ENCODE measurements around the gene SLC22A23. TPM values are rescaled to one million over a fixed set of nuclear protein-coding genes. Genes with fewer than 3 reads are reported as not detected.
A peak's percentile ranks its signal among the peaks of the same experiment; 100 is the strongest.

SLC22A23 gene
- total and polyA plus RNA-seq, 2 experiments from 2014 or later = 6.1 to 38.3 TPM

- DNase-seq (ENCODE audit: low spot score) (no peak), ATAC-seq (no peak)
- Mint-ChIP-seq H3K9me3 (peaks cover 7% of the 10 kb centered on the region; the same call in 2 of the 3 replicates), H3K4me1 (peaks cover 53% of the 10 kb centered on the region), H3K36me3 (ENCODE audit: low read depth) (peaks cover 60% of the 10 kb centered on the region), H3K4me3 (no peak overlapping the region), H3K27ac (peak overlapping the region; percentile 14; the same call in 1 of the 2 replicates), H3K27me3 (ENCODE audit: insufficient read depth, low read depth, poor library complexity) (peaks cover 8% of the 10 kb centered on the region)
- 0 out of 2 replicates have a peak, but pooled peaks cover 2% of the 10 kb centered on the region for H3F3A ChIP-seq (replicated peaks; ENCODE audit: low read depth)
- TF ChIP-seq CTCF (conservative IDR thresholded peaks at IDR 0.05; ENCODE audit: low read depth in 2 of 2) = no peak
- no peak for TF ChIP-seq NANOG (IDR thresholded peaks at IDR 0.05; ENCODE audit: borderline replicate concordance)
- no peak for TF ChIP-seq JUNB (IDR thresholded peaks at IDR 0.05; ENCODE audit: unreplicated experiment)
- TF ChIP-seq POLR2AphosphoS5 (IDR thresholded peaks at IDR 0.05; ENCODE audit: low read depth) = no peak
- no peak for TF ChIP-seq ZNF331 (CRISPR knock-in tag; IDR thresholded peaks at IDR 0.05; ENCODE audit: low read depth)
- no peak for TF ChIP-seq EZH2 (IDR thresholded peaks at IDR 0.05; ENCODE audit: low read depth, unreplicated experiment)
- no peak for TF ChIP-seq ZNF114 (CRISPR knock-in tag; IDR thresholded peaks at IDR 0.05)
- TF ChIP-seq STAT1 (IDR thresholded peaks at IDR 0.05; ENCODE audit: unreplicated experiment) = no peak
- TF ChIP-seq REST (IDR thresholded peaks at IDR 0.05; ENCODE audit: unreplicated experiment) = no peak
- no peak for TF ChIP-seq CREB1 (CRISPR knock-in tag; IDR thresholded peaks at IDR 0.05; ENCODE audit: low read depth)
- no peak overlapping the region for H3K4me3 ChIP-seq
- H3K4me2 ChIP-seq = no peak overlapping the region
- H3K9me2 ChIP-seq (ENCODE audit: insufficient read depth) = no peaks in the 10 kb centered on the region
- H3K27me3 ChIP-seq (ENCODE audit: insufficient read depth) = no peaks in the 10 kb centered on the region
- H3K27ac ChIP-seq (ENCODE audit: low read depth) = no peak overlapping the region; the same call in 1 of the 2 replicates
- H2AFZ ChIP-seq = no peak overlapping the region
- no peaks in the 10 kb centered on the region for H3K36me3 ChIP-seq (ENCODE audit: insufficient read depth)
- no peaks in the 10 kb centered on the region; the same call in 1 of the 2 replicates for H4K20me1 ChIP-seq (replicated peaks; ENCODE audit: insufficient read depth)
- peaks cover 93% of the 10 kb centered on the region for H3K79me2 ChIP-seq (replicated peaks; ENCODE audit: insufficient read depth)
- peaks cover 28% of the 10 kb centered on the region for H3K4me1 ChIP-seq (ENCODE audit: insufficient read depth)
These were observed 24.9 kb downstream of the SLC22A23 start for GRCh38 chr6:3431994-3432393.

- no peak overlapping the region for H3K27ac Mint-ChIP-seq
- no peaks in the 10 kb centered on the region for H3K9me2 ChIP-seq (ENCODE audit: insufficient read depth)
- TF ChIP-seq POLR2AphosphoS5 (IDR thresholded peaks at IDR 0.05; ENCODE audit: low read depth) = no peak
- no peak for TF ChIP-seq CREB1 (CRISPR knock-in tag; IDR thresholded peaks at IDR 0.05; ENCODE audit: low read depth)
- TF ChIP-seq STAT1 (IDR thresholded peaks at IDR 0.05; ENCODE audit: unreplicated experiment) = no peak
- TF ChIP-seq REST (IDR thresholded peaks at IDR 0.05; ENCODE audit: unreplicated experiment) = no peak
- TF ChIP-seq ZNF114 (CRISPR knock-in tag; IDR thresholded peaks at IDR 0.05) = no peak
- no peak for TF ChIP-seq NANOG (IDR thresholded peaks at IDR 0.05; ENCODE audit: borderline replicate concordance)
- no peak for TF ChIP-seq ZNF331 (CRISPR knock-in tag; IDR thresholded peaks at IDR 0.05; ENCODE audit: low read depth)
- TF ChIP-seq JUNB (IDR thresholded peaks at IDR 0.05; ENCODE audit: unreplicated experiment) = no peak
- TF ChIP-seq EZH2 (IDR thresholded peaks at IDR 0.05; ENCODE audit: low read depth, unreplicated experiment) = no peak
These were observed 27.6 kb downstream of the SLC22A23 start for GRCh38 chr6:3429211-3429610.

More at GRCh38 chr6:3429211-3429610, 27.6 kb downstream of the SLC22A23 start:
- H4K20me1 ChIP-seq (replicated peaks; ENCODE audit: insufficient read depth) = no peaks in the 10 kb centered on the region
- H3K4me3 ChIP-seq = no peak overlapping the region
- Mint-ChIP-seq H3K36me3 (ENCODE audit: low read depth) (peaks cover 51% of the 10 kb centered on the region), H3K9me3 (no peaks in the 10 kb centered on the region), H3K4me1 (peaks cover 71% of the 10 kb centered on the region), H3K27me3 (ENCODE audit: insufficient read depth, low read depth, poor library complexity) (peaks cover 9% of the 10 kb centered on the region), H3K4me3 (no peak overlapping the region)
- DNase-seq (ENCODE audit: low spot score) (no peak), ATAC-seq (no peak)
- peaks cover 56% of the 10 kb centered on the region for H3K4me1 ChIP-seq (ENCODE audit: insufficient read depth)
- peaks cover 87% of the 10 kb centered on the region for H3K79me2 ChIP-seq (replicated peaks; ENCODE audit: insufficient read depth)
- H3K27me3 ChIP-seq (ENCODE audit: insufficient read depth) = no peaks in the 10 kb centered on the region
- peaks cover 16% of the 10 kb centered on the region for H3F3A ChIP-seq (replicated peaks; ENCODE audit: low read depth)
- no peaks in the 10 kb centered on the region for H3K36me3 ChIP-seq (ENCODE audit: insufficient read depth)
- H2AFZ ChIP-seq = no peak overlapping the region
- no peak overlapping the region for H3K4me2 ChIP-seq
- no peak overlapping the region for H3K27ac ChIP-seq (ENCODE audit: low read depth)
